ENCODE measurements around the gene PRM3.

PRM3 gene

DNA sequence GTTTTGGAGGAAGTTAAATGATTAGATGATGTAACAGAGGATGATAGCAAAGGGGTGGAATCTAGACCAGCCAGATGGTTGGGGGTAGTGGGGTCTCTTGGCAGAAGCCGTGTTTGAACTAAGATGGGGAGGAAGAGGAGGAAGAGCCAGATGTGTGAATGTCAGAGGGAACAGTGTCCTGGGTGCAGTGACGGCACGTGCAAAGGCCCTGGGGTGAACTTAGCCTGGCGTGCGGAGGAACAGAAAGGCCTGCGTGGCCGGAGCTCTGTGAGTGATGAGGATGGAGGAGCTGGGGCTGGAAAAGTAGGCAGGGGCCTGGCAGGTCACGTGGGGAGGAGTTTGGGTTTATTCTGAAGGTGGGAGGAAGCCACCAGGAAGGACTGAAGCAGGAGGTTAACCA, 45.4 kb upstream of the PRM3 start:
- peaks cover 0 to 7% of the 10 kb centered on the region in 2 donors for H3K27me3 ChIP-seq
- H3K4me3 ChIP-seq, result no peak overlapping the region
- H3K27ac ChIP-seq, result no peak overlapping the region
- intact Hi-C loops (cut with DNase I; ENCODE audit: low total_unique reads), result no loop called here
- no peaks in the 10 kb centered on the region for H3K4me1 ChIP-seq
- no peak for DNase-seq
- H3K9me3 ChIP-seq, result no peaks in the 10 kb centered on the region
- TF ChIP-seq, protein P1, sequence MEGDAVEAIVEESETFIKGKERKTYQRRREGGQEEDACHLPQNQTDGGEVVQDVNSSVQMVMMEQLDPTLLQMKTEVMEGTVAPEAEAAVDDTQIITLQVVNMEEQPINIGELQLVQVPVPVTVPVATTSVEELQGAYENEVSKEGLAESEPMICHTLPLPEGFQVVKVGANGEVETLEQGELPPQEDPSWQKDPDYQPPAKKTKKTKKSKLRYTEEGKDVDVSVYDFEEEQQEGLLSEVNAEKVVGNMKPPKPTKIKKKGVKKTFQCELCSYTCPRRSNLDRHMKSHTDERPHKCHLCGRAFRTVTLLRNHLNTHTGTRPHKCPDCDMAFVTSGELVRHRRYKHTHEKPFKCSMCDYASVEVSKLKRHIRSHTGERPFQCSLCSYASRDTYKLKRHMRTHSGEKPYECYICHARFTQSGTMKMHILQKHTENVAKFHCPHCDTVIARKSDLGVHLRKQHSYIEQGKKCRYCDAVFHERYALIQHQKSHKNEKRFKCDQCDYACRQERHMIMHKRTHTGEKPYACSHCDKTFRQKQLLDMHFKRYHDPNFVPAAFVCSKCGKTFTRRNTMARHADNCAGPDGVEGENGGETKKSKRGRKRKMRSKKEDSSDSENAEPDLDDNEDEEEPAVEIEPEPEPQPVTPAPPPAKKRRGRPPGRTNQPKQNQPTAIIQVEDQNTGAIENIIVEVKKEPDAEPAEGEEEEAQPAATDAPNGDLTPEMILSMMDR (IDR thresholded peaks at IDR 0.05), result no peak
- no peaks in the 10 kb centered on the region for H3K36me3 ChIP-seq

DNA sequence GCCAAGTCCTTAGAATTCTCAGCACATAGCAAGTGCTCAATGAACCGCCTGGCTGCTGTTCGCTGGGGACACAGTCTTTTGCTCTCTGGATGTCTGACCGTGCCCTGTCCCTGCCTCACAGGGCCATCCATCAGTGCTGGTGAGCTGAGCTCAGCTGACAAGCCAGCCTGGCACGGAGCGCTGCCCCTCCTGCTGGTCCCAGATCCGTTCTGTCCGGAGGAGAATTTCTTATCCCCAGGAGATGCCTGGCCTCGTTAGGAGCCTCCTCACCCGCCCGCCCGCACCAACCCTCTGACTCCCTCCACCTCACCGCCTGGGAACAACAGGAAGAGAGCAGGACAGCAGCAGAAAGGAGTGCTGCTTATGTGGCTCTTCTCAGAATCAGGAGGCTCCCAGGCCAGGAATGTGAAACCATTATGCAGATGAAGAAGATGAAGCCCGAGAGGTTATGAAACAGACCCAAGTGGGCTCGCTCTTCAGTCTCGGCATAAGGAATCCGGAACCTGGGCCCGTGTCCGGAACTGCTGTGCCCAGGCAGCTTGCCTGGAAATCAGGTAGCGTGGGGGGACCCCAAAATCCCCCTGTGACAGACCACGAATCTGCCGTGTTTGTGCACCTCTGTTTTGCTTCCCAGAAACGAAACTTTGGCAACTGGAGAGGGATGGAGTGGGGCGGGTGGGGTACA, 43.0 kb upstream of the PRM3 start:
- intact Hi-C loops (cut with DNase I; ENCODE audit: low total_unique reads), result no loop called here
- no peaks in the 10 kb centered on the region for H3K9me3 ChIP-seq
- H3K27me3 ChIP-seq, result peaks cover 0 to 7% of the 10 kb centered on the region in 2 donors
- no peaks in the 10 kb centered on the region for H3K36me3 ChIP-seq
- H3K27ac ChIP-seq, result no peak overlapping the region
- H3K4me3 ChIP-seq, result no peak overlapping the region
- TF ChIP-seq, protein P1 (IDR thresholded peaks at IDR 0.05), result no peak
- peaks cover 0 to 5% (median 0%) of the 10 kb centered on the region in 4 donors for H3K4me1 ChIP-seq
- DNase-seq, result no peak

- DNase-seq, result no peak
- no peak overlapping the region for H3K27ac ChIP-seq
Observed at GRCh38 chr16:11315510-11315909, 42.1 kb upstream of the PRM3 start.

DNA sequence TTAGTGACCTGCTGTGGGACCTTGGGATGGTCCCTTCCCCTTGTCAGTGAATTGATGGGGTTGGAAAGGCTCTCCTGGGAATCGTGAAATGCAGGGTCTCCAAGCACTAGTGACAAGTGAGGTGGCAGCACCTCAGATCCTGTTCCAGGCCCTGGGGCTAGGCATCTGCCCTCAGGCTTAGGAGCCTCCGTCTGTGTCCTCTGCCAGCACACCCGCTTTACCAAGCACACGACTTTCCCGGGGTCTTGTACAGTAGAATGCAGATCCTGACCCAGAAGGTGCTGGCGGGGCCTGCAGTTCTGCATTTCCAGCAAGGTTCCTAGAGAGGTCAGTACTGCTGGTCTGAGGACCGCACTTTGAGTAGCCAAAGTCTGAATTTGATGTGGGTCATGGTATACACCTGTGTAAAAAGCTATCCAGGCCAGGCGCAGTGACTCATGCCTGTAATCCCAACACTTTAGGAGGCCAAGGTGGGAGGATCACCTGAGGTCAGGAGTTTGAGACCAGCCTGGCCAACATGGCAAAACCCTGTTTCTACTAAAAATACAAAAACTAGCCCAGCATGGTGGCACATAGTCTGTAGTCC, 41.0 kb upstream of the PRM3 start:
- Histone ChIP-seq H3K4me3 (no peak overlapping the region), H3K27me3 (peaks cover 0 to 7% of the 10 kb centered on the region in 2 donors), H3K27ac (no peak overlapping the region), H3K9me3 (no peaks in the 10 kb centered on the region), H3K36me3 (no peaks in the 10 kb centered on the region), H3K4me1 (peaks cover 0 to 5% (median 0%) of the 10 kb centered on the region in 4 donors)
- intact Hi-C loops (cut with DNase I; ENCODE audit: low total_unique reads), result no loop called here
- TF ChIP-seq, protein P1 (IDR thresholded peaks at IDR 0.05), result no peak
- no peak for DNase-seq

More at GRCh38 chr16:11315510-11315909, 42.1 kb upstream of the PRM3 start:
- intact Hi-C loops (cut with DNase I; ENCODE audit: low total_unique reads), result no loop called here
- H3K4me1 ChIP-seq, result peaks cover 0 to 5% (median 0%) of the 10 kb centered on the region in 4 donors
- H3K9me3 ChIP-seq, result no peaks in the 10 kb centered on the region
- TF ChIP-seq, protein P1 (IDR thresholded peaks at IDR 0.05), result no peak
- no peak overlapping the region for H3K4me3 ChIP-seq
- peaks cover 0 to 7% of the 10 kb centered on the region in 2 donors for H3K27me3 ChIP-seq
- no peaks in the 10 kb centered on the region for H3K36me3 ChIP-seq

GRCh38 chr16:11313493-11314308, 40.3 kb upstream of the PRM3 start:
- H3K36me3 ChIP-seq, result no peaks in the 10 kb centered on the region
- intact Hi-C loops (cut with DNase I; ENCODE audit: low total_unique reads), result no loop called here
- H3K9me3 ChIP-seq, result no peaks in the 10 kb centered on the region
- no peak overlapping the region for H3K4me3 ChIP-seq
- H3K27ac ChIP-seq, result no peak overlapping the region
- TF ChIP-seq, protein P1 (IDR thresholded peaks at IDR 0.05), result no peak
- DNase-seq, result no peak
- peaks cover 0 to 5% (median 0%) of the 10 kb centered on the region in 4 donors for H3K4me1 ChIP-seq
- peaks cover 0 to 7% of the 10 kb centered on the region in 2 donors for H3K27me3 ChIP-seq
